Measurements from ENCODE around the gene FUT7. TPM values are rescaled to one million over a fixed set of nuclear protein-coding genes. Genes with fewer than 3 reads are reported as not detected.

Gene FUT7
- total RNA-seq, 4 donors from 2014 or later, result 0.22 to 0.39 TPM; not detected in 2

GRCh38 chr9:137030538-137031527, 1.1 kb downstream of the FUT7 start:
- no peak overlapping the region for H3K4me3 ChIP-seq (ENCODE audit: low read depth, poor library complexity, severe bottlenecking)
- DNase-seq (ENCODE audit: low spot score in 2 of 2), result no peak
- TF ChIP-seq POLR2A (IDR thresholded peaks at IDR 0.05), result no peak
- TF ChIP-seq CTCF (IDR thresholded peaks at IDR 0.05), result no peak
- intact Hi-C loops (cut with DNase I; ENCODE audit: low total_unique reads), result loop anchor here (5.0 kb wide), 1 partner anchor 249 kb away; no protein-coding TSS in a partner anchor
- 65 to 82% methylated on average over 29 to 63 of the region's 65 CpGs for whole genome bisulfite sequencing, 2 donors

GRCh38 chr9:137030006-137030405, 1.9 kb downstream of the FUT7 start:
- 65 to 78% methylated on average over 13 to 15 of the region's 15 CpGs for WGBS, 2 donors
- H3K4me3 ChIP-seq (ENCODE audit: low read depth, poor library complexity, severe bottlenecking), result no peak overlapping the region
- intact Hi-C loops (cut with DNase I; ENCODE audit: low total_unique reads), result loop anchor here (5.0 kb wide), 1 partner anchor 248 kb away; no protein-coding TSS in a partner anchor
- TF ChIP-seq CTCF (IDR thresholded peaks at IDR 0.05), result no peak
- no peak for TF ChIP-seq POLR2A (IDR thresholded peaks at IDR 0.05)
- DNase-seq (ENCODE audit: low spot score in 2 of 2), result no peak

GRCh38 chr9:137029058-137029936, 2.6 kb downstream of the FUT7 start:
- intact Hi-C loops (cut with DNase I; ENCODE audit: low total_unique reads), result no loop called here
- TF ChIP-seq POLR2A (IDR thresholded peaks at IDR 0.05) (no peak), CTCF (IDR thresholded peaks at IDR 0.05) (peak in 1 of 3 donors; percentile 70)
- no peak overlapping the region for H3K4me3 ChIP-seq (ENCODE audit: low read depth, poor library complexity, severe bottlenecking)
- DNase-seq (ENCODE audit: low spot score in 2 of 2), result peak; percentile 59 to 94
- WGBS, 2 donors, result 25 to 29% methylated on average over 18 of the region's 19 CpGs

- peak overlapping the region; percentile 25 for H3K4me3 ChIP-seq (ENCODE audit: low read depth, poor library complexity, severe bottlenecking)
- TF ChIP-seq CTCF (IDR thresholded peaks at IDR 0.05) (no peak), POLR2A (IDR thresholded peaks at IDR 0.05) (no peak)
- no peak for DNase-seq (ENCODE audit: low spot score in 2 of 2)
- 0% methylated on average over 16 to 35 of the region's 98 CpGs for WGBS, 2 donors
- intact Hi-C loops (cut with DNase I; ENCODE audit: low total_unique reads), result no loop called here
These were observed 3.4 kb downstream of the FUT7 start for GRCh38 chr9:137028263-137029057.

Measured in lower leg skin (tissue), 4 donors.